Mucosa of descending colon (tissue), 3 donors: ENCODE results near the gene SBF2. TPM values are rescaled to one million over a fixed set of nuclear protein-coding genes. Genes with fewer than 3 reads are reported as not detected.

Experiments used
- ATAC-seq: fragments of 200-7000 bp; cut with Tn5 transposase; one replicate; pipeline ENCODE4 v1.9.1; 2020; ENCODE audit warnings: mild to moderate bottlenecking, moderate library complexity
- DNase-seq, 3 donors: peaks; one replicate each; pipeline ENCODE4 v3.0.0-alpha.2; 2020
- H3K36me3 ChIP-seq: fragments of 200-600 bp; one replicate; pipeline ENCODE4 v1.8.0; 2021; ENCODE audit warnings: low read depth, mild to moderate bottlenecking
- H3K4me1 ChIP-seq: fragments of 200-600 bp; one replicate; pipeline ENCODE4 v1.8.0; 2021; ENCODE audit warnings: low read depth, mild to moderate bottlenecking
- H3K4me3 ChIP-seq: fragments of 200-600 bp; one replicate; pipeline ENCODE4 v1.8.0; 2021; ENCODE audit warnings: mild to moderate bottlenecking
- H3K9me3 ChIP-seq: fragments of 200-600 bp; one replicate; pipeline ENCODE4 v1.8.0; 2021; ENCODE audit warnings: mild to moderate bottlenecking
- CTCF ChIP-seq: fragments of 200-600 bp; IDR thresholded peaks from one replicate; pipeline ENCODE4 v1.8.0; 2022; ENCODE audit warnings: antibody characterized with exemption, mild to moderate bottlenecking
- intact Hi-C, 2 donors: fragments of 100-400 bp; cut with DNase I in 1 of 2; cut with micrococcal nuclease in 1 of 2; formaldehyde crosslinking; loops; one replicate each; pipeline versions ENCODE4 v1.11.0 to v1.11.1; 2022; cut with DNase I, micrococcal nuclease
- total RNA-seq, 3 donors: library from RNA; stranded (reverse); fragmentation: NEBNext Ultra II Directional in 2 of 3; extraction: Animal tissue kit (Norgen Biotek cat#: 25700) in 2 of 3; gene quantifications; one replicate each; pipeline versions ENCODE4 v1.2.1 to v1.2.4, GENCODE V29; 2021 to 2023
- donor health status: DM: no; HTN: no; CAD: no; lungs with moderate emphysema.
- donor health status: DM: no; HTN: no; CAD: no.
- donor health status: DM: no; HTN: yes; CAD: no.

The SBF2 gene
- total RNA-seq, 3 donors from 2014 or later, result 35.2 to 60.3 (median 48.2) TPM

GRCh38 chr11:9853929-9854552 is 440.0 kb downstream of the SBF2 start:
- no peak for ATAC-seq
- no peak for TF ChIP-seq CTCF
- Histone ChIP-seq H3K4me3 (no peak overlapping the region), H3K36me3 (no peaks in the 10 kb centered on the region), H3K9me3 (no peaks in the 10 kb centered on the region), H3K4me1 (no peaks in the 10 kb centered on the region)
- DNase-seq, result no peak
- intact Hi-C loops, result no loop called here

GRCh38 chr11:9852465-9852864 is 441.6 kb downstream of the SBF2 start:
- ATAC-seq (no peak), DNase-seq (no peak)
- intact Hi-C loops, result no loop called here
- TF ChIP-seq CTCF, result no peak
- no peaks in the 10 kb centered on the region for H3K9me3 ChIP-seq
- no peaks in the 10 kb centered on the region for H3K36me3 ChIP-seq
- no peak overlapping the region for H3K4me3 ChIP-seq
- no peaks in the 10 kb centered on the region for H3K4me1 ChIP-seq

- Histone ChIP-seq H3K36me3 (no peaks in the 10 kb centered on the region), H3K9me3 (no peaks in the 10 kb centered on the region), H3K4me3 (no peak overlapping the region), H3K4me1 (no peaks in the 10 kb centered on the region)
- ATAC-seq (no peak), DNase-seq (no peak)
- no peak for TF ChIP-seq CTCF
- intact Hi-C loops, result no loop called here
Observed at GRCh38 chr11:9851366-9851765, 442.7 kb downstream of the SBF2 start.

GRCh38 chr11:9850224-9850895 is 443.7 kb downstream of the SBF2 start:
- intact Hi-C loops, result no loop called here
- Histone ChIP-seq H3K4me3 (no peak overlapping the region), H3K9me3 (no peaks in the 10 kb centered on the region), H3K4me1 (no peaks in the 10 kb centered on the region), H3K36me3 (no peaks in the 10 kb centered on the region)
- ATAC-seq (no peak), DNase-seq (no peak)
- TF ChIP-seq CTCF, result no peak

GRCh38 chr11:9849389-9849788 is 444.6 kb downstream of the SBF2 start:
- intact Hi-C loops, result no loop called here
- Histone ChIP-seq H3K4me1 (no peaks in the 10 kb centered on the region), H3K9me3 (no peaks in the 10 kb centered on the region), H3K36me3 (no peaks in the 10 kb centered on the region), H3K4me3 (no peak overlapping the region)
- no peak for TF ChIP-seq CTCF
- ATAC-seq (no peak), DNase-seq (no peak)
